AG09309 (cell line): ENCODE results near the gene CACNA1B.

Experiments
- DNase-seq: peaks from one replicate; pipeline ENCODE4 v3.0.0-alpha.2; 2010; ENCODE audit warnings: low read depth
- H3K4me3 ChIP-seq: 2 replicates; pipeline ENCODE4 v1.5.1; 2011; ENCODE audit warnings: mild to moderate bottlenecking, low read depth, low read length, moderate library complexity; ENCODE audit not compliant: control insufficient read depth
- CTCF ChIP-seq: IDR thresholded peaks from 2 replicates; pipeline ENCODE4 v1.5.1; 2011; ENCODE audit warnings: mild to moderate bottlenecking, low read depth, low read length, inconsistent platforms; ENCODE audit not compliant: insufficient read depth, control insufficient read depth; ENCODE audit errors: missing control alignments

CACNA1B gene

GRCh38 chr9:137917116-137917515, 39.5 kb downstream of the CACNA1B start:
- no peak for TF ChIP-seq CTCF
- H3K4me3 ChIP-seq: no peak overlapping the region
- DNase-seq: no peak

- no peak for TF ChIP-seq CTCF
- no peak for DNase-seq
Observed at GRCh38 chr9:137917795-137918194, 40.2 kb downstream of the CACNA1B start.

GRCh38 chr9:137918331-137919094, 40.9 kb downstream of the CACNA1B start:
- no peak overlapping the region for H3K4me3 ChIP-seq
- no peak for TF ChIP-seq CTCF
- DNase-seq: no peak

More at GRCh38 chr9:137917795-137918194, 40.2 kb downstream of the CACNA1B start:
- no peak overlapping the region for H3K4me3 ChIP-seq

- no peak for DNase-seq
- no peak overlapping the region for H3K4me3 ChIP-seq
- no peak for TF ChIP-seq CTCF
Observed at GRCh38 chr9:137919095-137919465, 41.5 kb downstream of the CACNA1B start.

GRCh38 chr9:137919649-137920141, 42.1 kb downstream of the CACNA1B start:
- H3K4me3 ChIP-seq: no peak overlapping the region
- DNase-seq: no peak
- no peak for TF ChIP-seq CTCF

- TF ChIP-seq CTCF: no peak
Observed at GRCh38 chr9:137920753-137921152, 43.2 kb downstream of the CACNA1B start.

More at GRCh38 chr9:137920753-137921152, 43.2 kb downstream of the CACNA1B start:
- no peak overlapping the region for H3K4me3 ChIP-seq
- DNase-seq: no peak
